Central memory CD4-positive, alpha-beta T cell (primary cell): ENCODE data around the gene LDHAL6B.

Experiments used
- DNase-seq: peaks from one replicate; pipeline ENCODE4 v3.0.0; 2022

Gene LDHAL6B

DNA sequence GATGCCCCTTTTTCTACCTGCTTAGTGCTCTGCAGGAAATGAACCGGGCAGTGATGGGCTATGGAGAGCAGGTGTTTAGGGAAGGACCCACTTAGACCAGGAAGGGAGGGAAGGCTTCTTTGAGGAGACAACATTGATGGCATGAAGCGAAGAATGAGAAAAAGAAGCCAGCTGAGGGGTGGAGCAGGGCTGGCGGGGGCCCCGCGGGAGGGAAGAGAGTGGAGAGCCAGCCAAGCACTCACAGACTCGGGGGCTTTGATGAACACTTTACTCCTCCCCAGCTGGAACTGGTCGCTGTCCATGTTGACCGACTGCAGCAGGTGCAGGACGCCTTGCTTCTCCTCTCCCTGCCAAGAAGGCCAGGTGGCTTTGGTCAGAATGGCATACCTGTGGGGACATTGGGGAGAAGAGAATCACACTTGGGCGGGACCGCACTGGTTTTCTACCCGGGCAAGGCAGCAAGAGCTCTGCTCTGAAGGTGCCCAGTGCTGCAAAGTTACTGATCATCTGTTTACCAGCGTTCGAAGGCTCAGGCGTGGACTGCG lies 28.4 kb upstream of the LDHAL6B start:
- no peak for DNase-seq

DNA sequence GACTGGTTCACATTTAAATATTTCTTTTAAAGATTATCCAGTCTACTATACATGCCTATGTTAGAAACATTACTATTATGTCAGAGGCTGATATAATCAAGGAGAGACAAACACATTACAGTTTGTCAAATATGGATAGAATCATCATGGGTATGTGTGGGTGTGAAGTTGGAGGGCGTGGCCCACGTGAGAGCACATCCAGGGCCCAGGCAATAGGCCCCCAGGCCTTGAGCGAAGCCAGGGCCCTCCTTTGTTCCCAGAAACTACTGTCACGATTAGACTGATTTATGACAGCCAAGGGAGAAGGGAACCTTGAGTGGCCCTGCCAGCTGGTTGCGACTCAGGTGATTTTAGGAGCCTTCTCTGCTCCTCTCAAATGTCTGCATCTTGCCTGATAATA lies 26.9 kb upstream of the LDHAL6B start:
- DNase-seq = no peak

DNA sequence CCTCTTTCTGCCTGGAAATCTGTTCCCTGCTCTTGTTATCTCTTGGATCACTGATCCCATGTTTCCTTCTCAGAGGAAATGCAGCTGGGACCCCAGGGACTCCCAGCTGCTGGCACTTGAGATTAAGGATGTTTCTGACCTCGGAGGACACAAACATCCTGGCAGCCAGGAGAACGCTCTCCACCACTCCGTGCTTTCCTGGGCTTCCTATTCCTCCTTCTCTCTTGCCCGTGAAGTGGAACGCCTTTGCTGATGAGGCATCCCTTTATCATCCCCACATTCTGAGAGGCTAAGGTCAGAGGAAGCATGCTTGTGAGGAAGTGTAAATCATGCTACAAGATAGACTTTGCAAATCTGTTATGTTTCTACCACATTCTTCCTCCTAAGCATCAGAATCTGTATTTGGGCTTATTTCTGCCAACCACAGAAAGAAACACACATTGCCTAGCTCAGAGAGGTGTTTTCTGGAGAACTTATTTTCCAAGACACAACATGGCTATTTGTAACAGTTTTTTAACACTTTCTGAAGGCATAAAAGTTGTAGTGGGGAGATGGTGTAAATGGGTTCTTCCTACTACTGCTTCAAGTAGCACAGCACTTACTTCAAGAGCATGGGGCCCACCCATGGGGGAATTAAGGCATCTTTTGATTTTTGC lies 25.6 kb upstream of the LDHAL6B start:
- no peak for DNase-seq

GRCh38 chr15:59185725-59186124 lies 20.9 kb upstream of the LDHAL6B start:
- DNase-seq = no peak

DNA sequence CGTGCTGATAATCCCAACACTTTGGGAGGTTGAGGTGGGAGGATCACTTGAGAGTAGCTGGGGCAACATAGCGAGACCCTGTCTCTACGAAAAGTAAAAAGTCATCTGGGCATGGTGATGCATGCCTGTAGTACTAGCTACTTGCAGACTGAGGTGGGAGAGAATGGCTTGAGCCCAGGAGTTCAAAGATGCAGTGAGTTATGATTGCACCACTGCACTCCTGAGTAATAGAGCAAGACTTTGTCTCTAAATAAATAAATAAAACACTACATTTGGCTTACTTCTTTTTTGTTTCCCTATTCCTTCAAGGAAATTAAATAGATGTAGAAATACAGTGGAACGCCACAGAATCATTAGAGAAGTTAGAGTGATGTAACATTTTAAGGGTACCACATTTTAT lies 20.1 kb upstream of the LDHAL6B start:
- DNase-seq = no peak

DNA sequence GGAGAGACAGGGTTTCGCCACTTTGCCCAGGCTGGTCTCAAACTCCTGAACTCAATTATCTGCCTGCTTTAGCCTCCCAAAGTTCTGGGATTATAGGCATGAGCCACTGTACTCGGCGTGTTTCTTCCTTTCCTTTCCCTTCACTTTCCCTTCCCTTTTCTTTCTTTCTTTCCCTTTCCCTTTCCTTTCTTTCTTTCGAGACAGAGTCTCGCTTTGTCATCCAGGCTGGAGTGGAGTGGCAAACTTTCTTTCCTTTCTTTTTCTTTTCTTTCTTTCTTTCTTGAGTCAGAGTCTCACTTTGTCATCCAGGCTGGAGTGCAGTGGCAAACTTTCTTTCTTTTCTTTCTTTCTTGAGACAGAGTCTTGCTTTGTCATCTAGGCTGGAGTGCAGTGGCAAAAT lies 17.4 kb upstream of the LDHAL6B start:
- DNase-seq = no peak

DNA sequence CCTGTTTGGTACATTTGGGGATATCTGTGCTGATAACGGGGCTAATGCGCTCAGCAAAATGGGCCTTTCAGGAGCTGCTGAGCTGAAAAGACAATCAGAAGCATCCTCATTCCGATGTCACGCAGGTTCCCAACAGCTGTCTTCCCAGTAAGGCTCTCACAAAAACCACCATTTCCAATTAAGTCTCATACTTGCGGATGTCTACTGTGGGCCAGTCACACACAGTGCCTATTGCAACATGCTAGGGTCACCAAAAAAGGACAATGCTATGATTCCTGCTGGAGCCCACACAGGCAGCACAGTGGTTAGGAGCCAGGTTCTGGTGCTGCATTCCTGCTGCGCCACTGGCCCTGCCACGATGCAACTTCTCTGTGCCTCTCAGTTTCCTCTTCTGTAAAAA lies 16.4 kb upstream of the LDHAL6B start:
- no peak for DNase-seq

GRCh38 chr15:59191855-59192237 lies 14.8 kb upstream of the LDHAL6B start:
- no peak for DNase-seq

DNA sequence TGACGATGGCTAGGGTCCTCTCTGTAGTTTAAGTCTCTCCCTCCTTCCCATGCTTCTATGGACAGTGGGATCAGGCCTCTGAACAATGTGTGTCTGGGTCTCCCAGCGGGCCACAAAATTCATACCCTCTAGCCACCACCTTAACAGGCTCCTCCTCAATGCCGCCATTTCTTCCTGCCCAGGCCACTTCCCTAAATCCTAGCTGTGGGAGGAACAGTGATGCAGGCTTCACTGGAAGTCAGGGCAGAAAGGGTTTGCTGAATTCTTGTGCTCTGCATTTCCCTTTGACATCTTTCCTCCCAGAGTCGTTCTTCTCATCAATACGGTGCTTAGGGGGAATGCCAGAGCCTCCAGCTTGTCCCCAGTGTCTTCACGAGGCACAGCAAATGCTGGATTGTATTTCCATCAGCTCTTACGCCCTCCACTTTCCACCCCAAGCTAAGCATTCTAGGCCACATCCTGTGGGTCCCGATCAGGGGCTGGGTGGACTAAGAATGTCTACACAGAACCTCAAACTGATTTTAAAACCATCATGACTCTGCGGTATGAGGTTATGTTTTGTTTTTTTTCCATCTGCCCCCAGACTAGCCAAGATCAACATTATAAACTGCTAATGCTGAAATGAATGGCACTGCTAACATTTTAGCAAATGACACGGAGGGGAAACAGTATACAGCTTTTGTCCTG lies 11.9 kb upstream of the LDHAL6B start:
- DNase-seq = no peak

DNA sequence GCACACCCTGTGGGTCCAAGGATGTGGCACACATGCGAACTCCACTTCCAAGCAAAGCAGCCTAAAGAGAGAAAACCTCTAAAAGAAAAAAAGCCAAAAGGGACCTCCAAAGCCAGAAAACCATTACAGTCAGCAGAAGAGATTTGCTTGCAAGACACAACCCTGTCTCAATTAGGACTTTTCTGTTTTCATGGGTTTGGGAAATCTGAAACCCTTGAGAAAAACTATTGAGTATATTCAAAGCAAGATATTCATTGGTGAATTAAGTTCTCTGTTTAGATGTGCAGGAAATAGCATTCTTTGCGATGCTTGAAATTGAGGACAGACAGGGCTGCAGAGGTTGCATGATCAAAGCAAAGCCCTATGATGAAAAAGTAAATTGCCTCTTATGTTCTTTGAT lies 10.2 kb upstream of the LDHAL6B start:
- DNase-seq = no peak

GRCh38 chr15:59197454-59197853 lies 9.2 kb upstream of the LDHAL6B start:
- no peak for DNase-seq

- DNase-seq = no peak
Observed at GRCh38 chr15:59199626-59200465, 6.8 kb upstream of the LDHAL6B start.

- no peak for DNase-seq
Observed at GRCh38 chr15:59200560-59200959, 6.1 kb upstream of the LDHAL6B start.

GRCh38 chr15:59203008-59203407 lies 3.6 kb upstream of the LDHAL6B start:
- DNase-seq = no peak

DNA sequence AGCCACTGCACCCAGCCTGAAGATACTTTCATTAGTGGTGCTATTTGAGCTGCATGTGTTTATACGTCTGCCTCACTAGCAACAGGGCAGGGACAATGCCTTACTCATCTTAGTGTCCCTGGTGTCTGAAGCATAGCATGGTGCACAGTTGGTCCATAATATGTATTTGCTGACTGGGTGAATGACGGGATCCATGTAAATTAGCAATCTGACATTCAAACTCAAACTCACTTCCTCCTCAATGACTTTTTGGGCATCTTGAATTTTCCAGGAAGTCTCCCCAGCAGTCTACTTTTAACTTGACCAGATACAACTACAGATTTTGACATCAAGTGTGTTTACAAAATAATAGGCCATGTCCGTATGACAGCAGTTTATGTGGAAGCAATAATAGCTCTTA lies 3.0 kb upstream of the LDHAL6B start:
- no peak for DNase-seq

DNA sequence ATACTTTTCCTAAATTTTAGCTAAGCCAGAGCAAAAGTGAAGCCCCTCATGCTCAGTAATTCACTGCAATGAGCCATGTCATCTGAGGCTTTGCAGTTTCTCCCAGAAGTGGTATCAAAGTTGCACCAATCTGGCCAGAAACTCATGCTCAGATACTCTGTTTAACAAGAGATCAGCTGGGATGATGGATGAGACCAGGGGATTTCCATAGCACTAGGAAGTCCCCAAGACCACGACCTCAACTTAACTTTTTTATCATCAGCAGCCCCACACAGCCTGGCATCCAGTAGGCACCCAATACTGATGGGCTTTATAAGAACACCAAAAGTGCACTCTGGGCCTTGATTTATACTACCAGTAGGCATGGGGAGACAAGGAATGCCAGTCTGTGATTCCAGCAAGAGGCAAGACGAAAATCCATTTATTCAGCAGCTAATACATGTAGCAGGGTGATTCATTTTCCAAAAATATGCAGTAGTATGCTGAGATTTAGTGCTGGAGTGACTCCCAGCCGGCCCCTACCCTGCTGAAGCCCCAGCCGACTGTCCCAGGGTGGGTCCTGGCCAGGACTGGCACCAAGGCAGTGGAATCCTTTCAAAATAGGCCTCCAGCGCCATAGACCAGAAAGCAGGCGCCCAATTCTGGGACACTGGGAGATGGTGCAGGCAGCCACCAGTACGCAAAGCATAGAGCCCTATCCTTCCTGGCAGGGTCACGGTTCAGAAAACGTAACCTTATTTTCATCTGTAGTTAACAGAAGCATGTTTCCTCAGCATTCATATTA lies 612 bp upstream of the LDHAL6B start:
- no peak for DNase-seq

DNA sequence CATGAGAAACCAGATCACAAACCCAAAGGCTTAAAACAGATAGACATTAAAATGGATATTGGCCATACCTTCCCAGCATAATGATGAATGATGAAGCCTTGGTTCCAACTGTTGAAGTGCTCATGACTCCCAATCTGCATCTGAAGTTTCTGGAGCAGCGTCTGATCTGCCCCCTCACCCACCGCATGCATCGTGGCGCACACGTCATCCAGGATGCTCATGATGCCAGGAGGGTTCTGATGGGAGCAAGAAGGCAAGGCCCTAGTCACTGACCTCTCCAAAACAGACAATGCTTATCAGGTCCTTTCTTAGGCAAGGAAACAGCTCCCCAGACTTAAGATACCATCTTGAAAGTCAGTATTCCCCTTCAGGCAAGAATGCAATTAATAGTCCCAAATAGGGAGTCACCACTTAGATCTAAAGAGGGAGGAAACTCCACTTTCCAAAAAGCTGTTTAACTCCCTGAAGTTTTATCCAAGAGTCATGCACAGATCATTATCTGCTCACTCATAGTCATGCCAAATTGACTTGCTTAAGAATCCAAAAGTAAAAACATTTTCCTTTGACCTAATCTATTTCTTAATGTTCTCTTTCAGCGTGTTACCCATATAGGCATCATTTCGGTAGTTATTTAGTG lies 2.1 kb downstream of the LDHAL6B start:
- DNase-seq = no peak

- DNase-seq = no peak
Observed at GRCh38 chr15:59210186-59210585, 3.5 kb downstream of the LDHAL6B start.

DNA sequence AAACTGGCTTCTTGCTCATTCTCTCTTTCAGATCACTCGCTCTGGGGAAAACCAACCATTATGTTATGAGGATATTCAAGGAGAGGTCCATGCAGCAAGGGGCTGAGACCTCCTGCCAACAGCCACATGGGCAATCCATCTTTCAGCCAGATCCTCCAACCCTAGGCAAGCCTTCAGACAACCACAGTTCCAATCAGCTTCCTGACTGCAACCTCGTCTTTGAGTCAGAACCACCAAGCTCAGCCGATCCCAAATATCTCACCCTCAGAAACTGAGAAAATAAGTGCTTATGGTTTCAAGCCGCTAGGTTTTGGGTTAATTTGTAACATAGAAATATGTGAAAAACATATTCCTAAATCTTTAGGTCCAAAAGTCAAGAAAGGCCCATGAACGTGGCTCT lies 10.3 kb downstream of the LDHAL6B start:
- no peak for DNase-seq

- DNase-seq = no peak
Observed at GRCh38 chr15:59217876-59218498, 11.3 kb downstream of the LDHAL6B start.

DNA sequence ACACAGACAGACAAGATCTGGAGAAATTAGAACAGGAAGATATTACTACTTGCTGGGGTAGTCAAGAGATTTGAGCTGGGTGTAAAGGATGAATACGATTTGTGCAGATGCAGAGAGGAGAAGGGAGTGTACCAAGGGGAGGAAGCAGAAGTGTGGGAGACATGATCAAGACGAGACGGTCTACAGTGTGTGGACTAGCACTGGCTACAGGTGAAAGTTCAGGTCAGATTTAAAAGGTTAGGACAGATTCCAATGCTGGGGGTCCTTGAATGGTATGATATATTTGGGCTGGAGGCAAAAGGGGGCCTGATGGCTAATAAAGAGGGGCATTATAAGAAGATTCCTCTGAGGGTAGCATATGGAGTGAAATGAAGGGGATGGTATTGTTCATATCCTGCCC lies 12.1 kb downstream of the LDHAL6B start:
- DNase-seq = no peak
